ENCODE data around the gene RARRES1. TPM values are rescaled to one million over a fixed set of nuclear protein-coding genes. Genes with fewer than 3 reads are reported as not detected.

The RARRES1 gene
- total RNA-seq, 1 donor from 2014 or later = 8.4 TPM

DNA sequence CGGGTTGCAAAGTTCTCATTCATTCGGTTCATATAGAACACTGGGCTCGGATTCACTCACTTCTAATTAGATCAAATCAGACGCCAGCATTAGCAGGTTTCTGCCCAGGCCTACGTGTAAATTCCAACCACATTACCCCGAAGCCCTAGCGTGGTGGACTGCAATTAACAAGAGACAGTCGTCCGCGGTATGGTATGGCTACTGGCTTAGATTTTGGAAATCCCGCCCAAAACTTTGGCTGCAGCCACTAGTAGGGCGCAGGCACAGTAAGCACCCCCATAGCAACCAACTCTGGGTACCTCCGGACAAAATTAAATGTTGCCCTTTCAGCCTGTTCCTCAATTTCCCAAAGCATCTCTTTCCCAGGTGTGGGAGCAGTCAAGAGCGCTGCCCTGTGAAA lies 771 bp downstream of the RARRES1 start:
- peak overlapping the region; percentile 74 for H3K27ac ChIP-seq (replicated peaks)
- H3K4me3 ChIP-seq = peak overlapping the region; percentile 77
- peaks cover 36% of the 10 kb centered on the region for H3K4me1 ChIP-seq
- H3K9me3 ChIP-seq (replicated peaks) = peaks cover 15% of the 10 kb centered on the region
- no peak for DNase-seq
- TF ChIP-seq, protein P1, sequence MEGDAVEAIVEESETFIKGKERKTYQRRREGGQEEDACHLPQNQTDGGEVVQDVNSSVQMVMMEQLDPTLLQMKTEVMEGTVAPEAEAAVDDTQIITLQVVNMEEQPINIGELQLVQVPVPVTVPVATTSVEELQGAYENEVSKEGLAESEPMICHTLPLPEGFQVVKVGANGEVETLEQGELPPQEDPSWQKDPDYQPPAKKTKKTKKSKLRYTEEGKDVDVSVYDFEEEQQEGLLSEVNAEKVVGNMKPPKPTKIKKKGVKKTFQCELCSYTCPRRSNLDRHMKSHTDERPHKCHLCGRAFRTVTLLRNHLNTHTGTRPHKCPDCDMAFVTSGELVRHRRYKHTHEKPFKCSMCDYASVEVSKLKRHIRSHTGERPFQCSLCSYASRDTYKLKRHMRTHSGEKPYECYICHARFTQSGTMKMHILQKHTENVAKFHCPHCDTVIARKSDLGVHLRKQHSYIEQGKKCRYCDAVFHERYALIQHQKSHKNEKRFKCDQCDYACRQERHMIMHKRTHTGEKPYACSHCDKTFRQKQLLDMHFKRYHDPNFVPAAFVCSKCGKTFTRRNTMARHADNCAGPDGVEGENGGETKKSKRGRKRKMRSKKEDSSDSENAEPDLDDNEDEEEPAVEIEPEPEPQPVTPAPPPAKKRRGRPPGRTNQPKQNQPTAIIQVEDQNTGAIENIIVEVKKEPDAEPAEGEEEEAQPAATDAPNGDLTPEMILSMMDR (IDR thresholded peaks at IDR 0.05; ENCODE audit: borderline replicate concordance) = no peak
- H3K27me3 ChIP-seq (ENCODE audit: low read depth) = no peaks in the 10 kb centered on the region
- intact Hi-C loops (cut with micrococcal nuclease) = no loop called here
- peaks cover 8% of the 10 kb centered on the region for H3K36me3 ChIP-seq

- Histone ChIP-seq H3K36me3 (no peaks in the 10 kb centered on the region), H3K4me1 (peaks cover 57% of the 10 kb centered on the region), H3K4me3 (no peak overlapping the region), H3K27me3 (ENCODE audit: low read depth) (no peaks in the 10 kb centered on the region), H3K9me3 (replicated peaks) (no peaks in the 10 kb centered on the region), H3K27ac (replicated peaks) (no peak overlapping the region)
- no peak for DNase-seq
- intact Hi-C loops (cut with micrococcal nuclease) = loop anchor here (5.0 to 10.0 kb wide), 2 partner anchors 54 to 63 kb away; partner anchors contain the start of gene LXN
- TF ChIP-seq, protein P1 (IDR thresholded peaks at IDR 0.05; ENCODE audit: borderline replicate concordance) = no peak
Measured at GRCh38 chr3:158728851-158729250, 3.4 kb downstream of the RARRES1 start.

GRCh38 chr3:158728061-158728377 lies 4.2 kb downstream of the RARRES1 start:
- Histone ChIP-seq H3K9me3 (replicated peaks) (no peaks in the 10 kb centered on the region), H3K4me1 (peaks cover 59% of the 10 kb centered on the region), H3K36me3 (no peaks in the 10 kb centered on the region), H3K27ac (replicated peaks) (no peak overlapping the region), H3K4me3 (peak overlapping the region; percentile 11), H3K27me3 (ENCODE audit: low read depth) (no peaks in the 10 kb centered on the region)
- intact Hi-C loops (cut with micrococcal nuclease) = loop anchor here (5.0 to 10.0 kb wide), 2 partner anchors 53 to 64 kb away; partner anchors contain the start of gene LXN
- TF ChIP-seq, protein P1 (IDR thresholded peaks at IDR 0.05; ENCODE audit: borderline replicate concordance) = no peak
- no peak for DNase-seq

DNA sequence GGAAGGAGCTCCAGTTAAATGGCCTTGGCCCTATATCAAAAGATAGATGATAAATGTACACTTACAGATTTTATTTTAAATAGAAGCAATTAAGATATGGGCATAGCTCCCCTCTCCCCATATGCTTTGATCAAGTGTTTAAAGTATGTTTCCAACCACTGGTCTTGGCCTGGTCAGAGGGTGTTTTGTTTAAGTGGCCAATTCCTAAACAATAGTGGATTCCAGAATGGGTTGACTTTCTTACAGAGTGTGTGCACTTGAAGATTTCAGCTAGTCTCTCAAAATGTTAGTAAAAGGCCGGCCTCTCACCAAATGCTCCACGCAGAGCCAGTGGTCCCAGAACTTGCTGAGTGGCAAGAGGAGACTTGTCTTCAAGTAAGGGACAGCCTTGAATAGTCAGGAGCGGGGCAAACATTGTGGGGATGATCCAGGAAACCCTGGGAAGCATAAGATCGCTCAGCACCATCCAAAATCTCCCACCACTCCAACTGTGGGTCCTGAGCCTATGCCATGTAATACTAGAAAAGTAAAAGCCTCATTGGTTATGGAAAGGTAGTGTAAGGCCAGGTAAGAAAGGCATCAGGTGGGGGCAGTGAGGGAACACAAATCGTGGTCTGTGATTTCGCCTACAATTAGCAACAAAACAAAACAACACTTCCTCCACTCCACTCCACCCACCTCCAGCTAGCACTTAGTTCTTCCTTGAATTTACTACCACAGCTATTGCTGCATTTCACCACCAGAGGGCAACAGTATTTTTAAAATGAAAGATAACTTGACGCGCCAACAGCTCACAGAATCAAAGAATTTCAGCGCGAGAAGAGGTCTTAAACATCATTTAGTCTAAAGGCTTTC lies 4.8 kb downstream of the RARRES1 start:
- Histone ChIP-seq H3K36me3 (no peaks in the 10 kb centered on the region), H3K27ac (replicated peaks) (peak overlapping the region; percentile 41), H3K4me3 (peak overlapping the region; percentile 11), H3K27me3 (ENCODE audit: low read depth) (no peaks in the 10 kb centered on the region), H3K4me1 (peaks cover 57% of the 10 kb centered on the region), H3K9me3 (replicated peaks) (no peaks in the 10 kb centered on the region)
- intact Hi-C loops (cut with micrococcal nuclease) = loop anchor here (5.0 to 10.0 kb wide), 2 partner anchors 53 to 65 kb away; partner anchors contain the start of gene LXN
- no peak for DNase-seq
- TF ChIP-seq, protein P1 (IDR thresholded peaks at IDR 0.05; ENCODE audit: borderline replicate concordance) = peak; percentile 89

DNA sequence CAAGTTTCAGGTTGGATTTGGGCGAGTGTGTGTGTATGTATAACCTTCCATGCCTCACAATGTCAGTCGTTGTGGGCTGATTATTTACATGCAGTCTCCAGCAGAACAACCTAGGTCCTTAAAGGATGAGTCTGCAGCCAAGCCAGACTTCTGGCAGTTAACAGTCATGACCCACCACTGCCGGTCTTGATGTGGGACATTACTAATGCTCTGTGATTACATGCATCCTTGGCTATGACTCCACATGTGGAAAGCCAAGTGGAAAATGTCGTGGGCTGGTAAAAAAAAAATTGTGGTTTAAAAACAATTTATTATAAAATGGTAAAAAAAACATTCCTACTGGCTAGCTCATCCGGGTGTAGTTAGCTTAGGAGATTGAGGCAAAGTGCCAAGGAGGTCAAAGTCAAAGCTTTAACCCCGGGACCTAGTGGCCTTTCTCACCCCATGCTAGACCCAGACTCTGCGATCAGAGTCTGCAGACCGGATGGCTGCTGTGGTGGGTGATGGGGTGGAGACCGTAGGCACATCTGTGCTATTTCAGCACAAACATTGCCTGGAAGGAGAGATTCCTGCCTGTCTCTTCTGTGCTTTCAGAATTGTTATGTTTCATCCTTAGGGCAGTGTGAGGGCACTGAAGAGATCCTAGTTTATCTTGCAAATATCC lies 6.8 kb downstream of the RARRES1 start:
- TF ChIP-seq, protein P1 (IDR thresholded peaks at IDR 0.05; ENCODE audit: borderline replicate concordance) = no peak
- DNase-seq = no peak
- Histone ChIP-seq H3K27ac (replicated peaks) (peak overlapping the region; percentile 64), H3K27me3 (ENCODE audit: low read depth) (no peaks in the 10 kb centered on the region), H3K4me3 (no peak overlapping the region), H3K4me1 (peaks cover 43% of the 10 kb centered on the region), H3K36me3 (no peaks in the 10 kb centered on the region), H3K9me3 (replicated peaks) (no peaks in the 10 kb centered on the region)
- intact Hi-C loops (cut with micrococcal nuclease) = loop anchor here (5.0 to 10.0 kb wide), 2 partner anchors 51 to 67 kb away; partner anchors contain the start of gene LXN

Data from left ventricle myocardium inferior (tissue), 1 donor.